ENCODE measurements around the gene SCN7A.

The SCN7A gene

DNA sequence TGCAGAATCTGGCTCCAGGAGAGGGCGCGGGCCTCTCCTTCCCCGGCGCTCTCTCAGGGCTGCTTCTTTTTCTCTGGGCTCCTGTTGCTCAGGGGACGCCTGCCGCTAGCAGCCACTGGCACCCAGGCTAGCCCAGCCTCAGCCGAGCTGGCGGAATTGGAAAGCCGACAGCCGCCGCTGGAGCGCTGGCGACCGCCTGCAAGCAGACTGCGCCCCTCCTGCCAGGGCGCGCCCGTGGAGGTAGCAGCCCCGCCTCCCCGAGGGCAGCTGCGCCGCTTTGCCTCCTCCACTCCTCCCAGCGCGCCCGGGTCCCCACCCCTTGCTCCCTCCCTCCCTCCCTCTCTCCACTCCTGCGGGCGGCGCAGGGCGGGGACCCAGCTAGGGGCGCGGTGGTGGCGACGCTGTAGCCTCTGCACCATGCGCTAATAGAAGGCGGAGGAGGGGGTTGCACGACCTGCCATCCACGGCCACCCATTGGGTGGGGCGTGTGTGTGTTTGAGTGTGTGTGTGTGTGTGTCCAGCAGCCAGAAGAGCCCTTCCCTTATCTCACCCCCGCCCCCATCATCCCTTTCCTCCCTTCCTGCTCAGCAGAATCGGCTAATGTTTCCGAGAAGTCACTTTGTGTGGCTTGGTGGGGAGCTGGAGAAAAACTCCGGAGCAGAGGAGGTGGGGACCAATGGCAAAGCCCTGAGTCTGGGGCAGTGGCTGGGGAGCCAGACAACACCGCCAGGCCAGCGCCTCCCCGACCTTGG is 118.1 kb downstream of the SCN7A start, which contains the start of gene SCN9A:
SCN9A (minus strand) TSS at position 209 of the 752 bp plus-strand sequence. CDS start 64,188 bp downstream, outside the sequence.
- DNase-seq (ENCODE audit: low read depth): no peak
- TF ChIP-seq, protein P1, sequence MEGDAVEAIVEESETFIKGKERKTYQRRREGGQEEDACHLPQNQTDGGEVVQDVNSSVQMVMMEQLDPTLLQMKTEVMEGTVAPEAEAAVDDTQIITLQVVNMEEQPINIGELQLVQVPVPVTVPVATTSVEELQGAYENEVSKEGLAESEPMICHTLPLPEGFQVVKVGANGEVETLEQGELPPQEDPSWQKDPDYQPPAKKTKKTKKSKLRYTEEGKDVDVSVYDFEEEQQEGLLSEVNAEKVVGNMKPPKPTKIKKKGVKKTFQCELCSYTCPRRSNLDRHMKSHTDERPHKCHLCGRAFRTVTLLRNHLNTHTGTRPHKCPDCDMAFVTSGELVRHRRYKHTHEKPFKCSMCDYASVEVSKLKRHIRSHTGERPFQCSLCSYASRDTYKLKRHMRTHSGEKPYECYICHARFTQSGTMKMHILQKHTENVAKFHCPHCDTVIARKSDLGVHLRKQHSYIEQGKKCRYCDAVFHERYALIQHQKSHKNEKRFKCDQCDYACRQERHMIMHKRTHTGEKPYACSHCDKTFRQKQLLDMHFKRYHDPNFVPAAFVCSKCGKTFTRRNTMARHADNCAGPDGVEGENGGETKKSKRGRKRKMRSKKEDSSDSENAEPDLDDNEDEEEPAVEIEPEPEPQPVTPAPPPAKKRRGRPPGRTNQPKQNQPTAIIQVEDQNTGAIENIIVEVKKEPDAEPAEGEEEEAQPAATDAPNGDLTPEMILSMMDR (IDR thresholded peaks at IDR 0.05; ENCODE audit: low read depth, low read length, missing control alignments): no peak
- no peak within 1 kb of the TSS for H3K4me3 ChIP-seq (ENCODE audit: low read depth, low read length)

DNA sequence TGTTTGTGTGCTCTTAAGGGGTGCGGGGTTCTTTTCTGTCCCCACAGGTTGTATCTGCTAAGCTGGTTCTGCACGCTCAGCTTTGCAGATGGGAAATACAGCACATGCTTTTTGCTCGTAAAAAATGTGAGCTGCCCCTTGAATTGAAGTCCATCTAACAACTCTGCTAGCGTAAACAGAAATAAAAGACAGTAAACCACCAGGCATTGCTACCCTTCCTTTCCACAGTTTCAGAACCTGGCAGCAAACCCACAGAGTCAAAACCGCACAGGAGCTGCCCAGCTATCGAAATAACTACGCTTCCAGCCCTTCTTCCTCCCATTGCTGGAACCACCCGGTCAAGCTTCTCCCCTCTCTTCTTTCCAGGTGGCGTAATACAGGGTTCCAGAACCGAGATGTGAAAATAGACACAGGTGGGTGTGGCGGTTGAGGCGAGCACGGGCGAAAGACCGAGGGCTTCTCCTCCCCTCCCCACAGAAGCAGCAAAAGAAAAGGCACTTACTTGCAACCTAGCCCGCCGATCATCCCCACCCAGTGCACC is 118.8 kb downstream of the SCN7A start:
- TF ChIP-seq, protein P1 (IDR thresholded peaks at IDR 0.05; ENCODE audit: low read depth, low read length, missing control alignments): no peak
- no peak for DNase-seq (ENCODE audit: low read depth)
- no peak overlapping the region for H3K4me3 ChIP-seq (ENCODE audit: low read depth, low read length)

DNA sequence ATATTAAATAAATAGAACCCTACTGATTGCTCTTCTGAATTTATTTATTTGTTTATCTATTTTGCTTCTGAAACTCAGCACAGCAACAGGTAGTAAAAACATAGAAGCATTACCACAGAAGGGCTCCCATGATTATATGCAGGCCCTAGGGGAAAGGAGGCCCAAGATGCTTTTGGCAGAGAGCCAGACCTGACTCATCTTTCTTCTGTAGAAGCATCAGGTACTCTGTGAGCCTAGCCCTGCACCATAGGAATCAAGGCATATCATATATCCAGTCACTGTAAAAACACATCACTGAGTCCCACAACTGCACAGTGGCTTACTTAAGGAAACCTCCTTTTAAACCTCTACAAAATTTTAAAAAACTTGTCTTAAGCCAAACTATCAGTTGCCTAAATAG is 120.1 kb downstream of the SCN7A start:
- TF ChIP-seq, protein P1 (IDR thresholded peaks at IDR 0.05; ENCODE audit: low read depth, low read length, missing control alignments): no peak

DNA sequence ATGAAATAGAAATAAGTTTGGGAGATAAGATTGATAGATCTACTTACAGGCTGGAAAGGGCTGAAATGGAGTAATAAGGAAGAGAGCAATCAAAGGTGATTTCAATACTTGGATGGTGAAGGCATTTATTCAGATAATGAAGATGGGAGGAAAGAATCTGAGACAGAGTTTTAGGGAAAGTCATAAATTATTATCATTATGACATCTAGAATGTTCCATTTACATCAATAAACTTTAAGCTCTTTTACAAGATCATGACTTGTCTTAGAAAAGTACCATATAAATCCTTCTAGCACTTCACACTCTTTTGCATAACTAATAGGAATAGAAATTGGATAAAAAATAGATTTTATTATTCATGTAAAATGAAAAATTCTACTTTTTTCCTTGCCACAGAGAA is 120.5 kb downstream of the SCN7A start:
- TF ChIP-seq, protein P1 (IDR thresholded peaks at IDR 0.05; ENCODE audit: low read depth, low read length, missing control alignments): no peak
- H3K4me3 ChIP-seq (ENCODE audit: low read depth, low read length): no peak overlapping the region
- DNase-seq (ENCODE audit: low read depth): no peak

More for the DNA sequence above, 120.1 kb downstream of the SCN7A start:
- H3K4me3 ChIP-seq (ENCODE audit: low read depth, low read length): no peak overlapping the region
- DNase-seq (ENCODE audit: low read depth): no peak

DNA sequence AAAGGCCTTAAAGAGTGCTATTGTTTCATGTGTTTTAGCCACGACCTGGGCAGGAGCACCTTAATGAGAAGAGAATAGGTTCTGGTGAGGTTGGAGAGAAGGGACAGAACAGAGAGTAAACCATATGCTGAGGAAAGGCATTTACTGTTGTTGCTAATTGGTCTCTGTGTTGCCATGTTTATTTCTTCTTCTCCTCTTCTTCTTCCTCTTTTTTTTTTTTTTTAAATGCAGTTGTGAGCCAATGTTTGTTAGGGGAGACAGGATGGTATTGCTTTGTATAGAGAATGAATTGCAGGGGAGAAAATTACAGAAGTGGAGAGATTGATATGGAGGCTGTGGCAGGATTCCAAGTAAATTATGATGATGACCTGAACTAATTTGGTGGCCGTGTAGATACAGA is 120.9 kb downstream of the SCN7A start:
- no peak overlapping the region for H3K4me3 ChIP-seq (ENCODE audit: low read depth, low read length)
- no peak for DNase-seq (ENCODE audit: low read depth)
- TF ChIP-seq, protein P1 (IDR thresholded peaks at IDR 0.05; ENCODE audit: low read depth, low read length, missing control alignments): no peak

DNA sequence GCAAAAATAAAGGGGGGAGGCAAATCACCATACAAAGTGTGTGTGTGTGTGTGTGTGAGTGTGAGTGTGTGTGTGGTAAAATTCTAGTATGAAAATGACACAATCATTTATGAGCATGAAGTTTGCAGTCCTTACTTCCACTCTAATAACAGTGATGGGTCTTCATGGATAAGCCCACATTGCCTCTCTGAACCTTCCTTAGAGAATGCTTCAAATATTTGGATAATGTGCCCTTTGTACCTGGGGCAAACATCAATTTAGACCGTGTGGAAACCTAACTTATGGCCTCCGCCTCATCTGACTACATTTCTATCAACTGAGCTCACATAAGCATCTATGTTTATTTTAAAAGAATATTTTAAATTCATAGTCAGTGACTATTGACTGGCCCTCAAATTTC is 122.0 kb downstream of the SCN7A start:
- DNase-seq (ENCODE audit: low read depth): no peak
- TF ChIP-seq, protein P1 (IDR thresholded peaks at IDR 0.05; ENCODE audit: low read depth, low read length, missing control alignments): no peak
- H3K4me3 ChIP-seq (ENCODE audit: low read depth, low read length): no peak overlapping the region
